GM12873 (cell line): ENCODE results near the gene CYP4F3.

Source experiments
- TF ChIP-seq, protein P1 (sequence below): IDR thresholded peaks from 2 replicates; pipeline ENCODE4 v1.5.1; 2012; ENCODE audit warnings: low read depth, mild to moderate bottlenecking, moderate library complexity, low read length, control low read depth; ENCODE audit not compliant: insufficient read depth; ENCODE audit errors: missing control alignments

The CYP4F3 gene

DNA sequence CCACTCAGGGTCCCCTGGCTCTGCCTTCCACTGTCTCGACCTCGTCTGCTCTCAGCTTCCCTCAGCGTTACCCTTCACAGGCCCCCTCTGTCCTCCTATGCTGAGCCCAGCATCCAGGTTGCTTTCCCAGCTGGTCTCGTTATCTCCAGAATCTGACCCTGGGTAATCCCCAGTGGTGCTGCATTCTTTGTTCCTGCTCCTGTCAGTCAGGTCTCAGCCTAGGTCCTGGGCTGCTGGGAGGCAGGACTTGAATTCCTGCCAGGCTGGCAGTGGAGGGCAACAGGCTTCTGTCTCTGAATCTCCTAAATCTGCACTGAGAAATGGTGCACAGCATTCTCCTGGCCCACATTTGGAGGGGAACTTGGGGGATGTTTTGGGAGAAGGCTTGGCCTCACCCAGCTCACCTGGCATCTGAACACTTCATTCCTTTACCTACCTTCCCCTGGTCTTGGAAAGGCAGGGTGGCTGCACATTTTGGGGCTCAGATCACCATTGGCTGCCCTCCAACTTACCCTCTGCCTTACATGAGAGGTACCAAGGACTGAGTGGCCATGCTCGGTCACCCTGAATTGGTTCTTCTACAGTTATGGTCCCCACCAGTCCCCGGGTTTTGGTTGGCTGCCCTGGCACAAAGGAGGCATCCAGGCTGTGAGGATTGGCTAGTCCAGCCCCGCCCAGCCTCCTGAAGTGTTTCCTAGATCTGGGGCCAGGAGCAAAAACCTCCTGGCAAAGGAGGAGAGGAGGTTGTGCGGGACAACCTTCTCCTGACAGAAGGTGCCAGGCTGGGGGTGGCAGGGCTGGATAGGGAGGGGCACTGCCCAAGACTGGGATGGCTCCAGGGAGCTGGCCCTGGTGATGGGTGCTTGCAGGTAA lies 26.0 kb upstream of the CYP4F3 start, which contains the start of gene CYP4F8:
Gene CYP4F8 (plus strand): TSS at position 712 of the 873 bp plus-strand sequence. CDS start 399 bp downstream, outside the sequence.
- TF ChIP-seq, protein P1, sequence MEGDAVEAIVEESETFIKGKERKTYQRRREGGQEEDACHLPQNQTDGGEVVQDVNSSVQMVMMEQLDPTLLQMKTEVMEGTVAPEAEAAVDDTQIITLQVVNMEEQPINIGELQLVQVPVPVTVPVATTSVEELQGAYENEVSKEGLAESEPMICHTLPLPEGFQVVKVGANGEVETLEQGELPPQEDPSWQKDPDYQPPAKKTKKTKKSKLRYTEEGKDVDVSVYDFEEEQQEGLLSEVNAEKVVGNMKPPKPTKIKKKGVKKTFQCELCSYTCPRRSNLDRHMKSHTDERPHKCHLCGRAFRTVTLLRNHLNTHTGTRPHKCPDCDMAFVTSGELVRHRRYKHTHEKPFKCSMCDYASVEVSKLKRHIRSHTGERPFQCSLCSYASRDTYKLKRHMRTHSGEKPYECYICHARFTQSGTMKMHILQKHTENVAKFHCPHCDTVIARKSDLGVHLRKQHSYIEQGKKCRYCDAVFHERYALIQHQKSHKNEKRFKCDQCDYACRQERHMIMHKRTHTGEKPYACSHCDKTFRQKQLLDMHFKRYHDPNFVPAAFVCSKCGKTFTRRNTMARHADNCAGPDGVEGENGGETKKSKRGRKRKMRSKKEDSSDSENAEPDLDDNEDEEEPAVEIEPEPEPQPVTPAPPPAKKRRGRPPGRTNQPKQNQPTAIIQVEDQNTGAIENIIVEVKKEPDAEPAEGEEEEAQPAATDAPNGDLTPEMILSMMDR, result no peak

DNA sequence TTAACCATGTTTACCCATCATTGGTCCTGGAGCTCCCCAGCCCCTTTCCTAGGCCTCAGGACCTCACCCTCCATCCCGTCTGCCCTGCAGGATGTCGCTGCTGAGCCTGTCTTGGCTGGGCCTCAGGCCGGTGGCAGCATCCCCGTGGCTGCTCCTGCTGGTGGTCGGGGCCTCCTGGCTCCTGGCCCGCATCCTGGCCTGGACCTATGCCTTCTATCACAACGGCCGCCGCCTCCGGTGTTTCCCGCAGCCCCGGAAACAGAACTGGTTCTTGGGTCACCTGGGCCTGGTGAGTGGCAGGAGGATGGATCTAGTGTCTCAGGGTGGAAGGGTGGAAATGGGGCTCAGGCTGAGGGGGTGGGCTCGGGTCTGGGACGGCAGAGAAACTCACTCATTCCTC lies 25.2 kb upstream of the CYP4F3 start:
- TF ChIP-seq, protein P1, result no peak

DNA sequence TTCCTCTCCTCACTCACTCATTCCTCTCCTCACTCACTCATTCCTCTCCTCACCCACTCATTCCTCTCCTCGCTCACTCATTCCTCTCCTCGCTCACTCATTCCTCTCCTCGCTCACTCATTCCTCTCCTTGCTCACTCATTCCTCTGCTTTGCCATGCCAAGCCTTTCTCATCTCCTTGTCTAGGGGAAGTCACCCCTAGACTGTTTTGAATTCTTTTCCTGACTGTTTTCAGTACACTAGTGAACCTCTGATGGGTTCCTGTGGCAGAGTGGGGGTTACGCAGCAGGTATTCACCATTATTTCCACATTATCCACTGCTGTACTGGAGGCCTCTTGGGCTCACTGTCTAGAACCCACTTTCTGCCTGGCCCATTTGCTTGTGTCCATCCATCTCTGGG lies 24.5 kb upstream of the CYP4F3 start:
- TF ChIP-seq, protein P1, result no peak

DNA sequence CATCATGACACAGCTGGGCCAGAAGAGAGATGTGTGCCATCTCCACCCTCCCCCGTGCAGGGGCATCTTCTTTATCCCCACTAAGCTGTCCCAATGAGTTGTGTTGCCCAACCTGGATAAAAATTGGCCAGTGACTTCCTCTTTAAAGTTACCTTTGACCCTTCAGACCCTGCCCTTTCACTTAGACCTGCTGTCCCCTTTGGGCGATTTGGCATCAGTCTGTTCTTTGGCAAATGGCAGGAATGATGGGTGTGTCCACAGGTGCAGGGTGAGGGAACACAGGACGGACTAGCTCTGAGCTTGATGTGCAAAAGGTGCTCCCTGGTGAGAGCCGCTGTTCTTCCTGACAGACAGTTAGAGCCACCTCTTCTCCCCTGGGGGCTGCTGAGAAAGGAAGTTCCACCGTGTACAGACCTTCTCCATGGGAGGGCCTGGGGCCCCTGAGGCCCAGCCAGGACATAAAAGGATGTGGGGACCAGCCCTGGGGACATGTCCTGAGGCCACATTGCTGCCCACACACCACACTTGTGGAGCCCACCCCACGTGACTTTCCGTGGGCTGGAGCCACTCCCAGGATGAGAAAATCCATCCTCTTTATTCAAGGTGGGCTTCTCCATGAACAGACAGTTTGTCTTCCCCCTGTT lies 23.9 kb upstream of the CYP4F3 start:
- TF ChIP-seq, protein P1, result no peak

DNA sequence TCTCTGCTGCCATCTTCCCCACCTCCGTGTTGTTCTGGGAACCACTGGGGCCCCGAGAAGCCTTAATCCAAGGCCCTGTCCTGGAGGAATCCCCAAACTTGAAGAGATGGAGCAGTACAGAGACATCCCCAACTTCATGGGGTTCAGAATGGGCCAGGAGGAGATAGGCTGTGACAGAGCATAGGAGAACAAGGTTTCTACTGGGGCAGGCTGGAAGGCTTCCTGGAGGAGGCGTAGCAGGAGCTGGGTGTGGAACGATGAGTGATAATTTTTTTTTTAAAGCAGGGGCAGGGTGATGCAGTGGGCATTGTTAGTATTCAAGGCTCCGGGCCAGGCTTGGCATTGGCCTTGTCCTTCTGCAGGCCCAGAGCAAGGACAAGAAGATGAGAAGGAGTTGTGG lies 22.4 kb upstream of the CYP4F3 start:
- TF ChIP-seq, protein P1, result no peak

DNA sequence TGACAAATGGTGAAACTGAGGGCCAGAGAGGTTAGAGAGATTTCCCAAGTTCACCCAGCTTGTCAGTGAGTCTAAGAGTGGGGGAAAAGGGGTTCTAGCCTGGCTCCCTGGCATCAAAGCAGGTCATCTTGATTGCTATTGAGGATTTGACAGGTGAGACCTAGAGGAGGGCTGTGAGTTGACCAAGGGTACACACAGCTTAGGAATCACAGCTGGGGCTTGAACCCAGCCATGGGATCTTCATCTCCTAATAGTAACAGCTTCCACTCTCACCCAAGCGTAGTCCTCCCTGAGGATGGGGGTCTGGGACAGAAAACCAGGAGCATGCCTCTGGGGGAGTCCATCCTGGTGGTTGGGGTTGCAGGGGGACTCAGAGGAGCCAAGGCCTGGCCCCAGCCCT lies 18.9 kb upstream of the CYP4F3 start:
- TF ChIP-seq, protein P1, result no peak

DNA sequence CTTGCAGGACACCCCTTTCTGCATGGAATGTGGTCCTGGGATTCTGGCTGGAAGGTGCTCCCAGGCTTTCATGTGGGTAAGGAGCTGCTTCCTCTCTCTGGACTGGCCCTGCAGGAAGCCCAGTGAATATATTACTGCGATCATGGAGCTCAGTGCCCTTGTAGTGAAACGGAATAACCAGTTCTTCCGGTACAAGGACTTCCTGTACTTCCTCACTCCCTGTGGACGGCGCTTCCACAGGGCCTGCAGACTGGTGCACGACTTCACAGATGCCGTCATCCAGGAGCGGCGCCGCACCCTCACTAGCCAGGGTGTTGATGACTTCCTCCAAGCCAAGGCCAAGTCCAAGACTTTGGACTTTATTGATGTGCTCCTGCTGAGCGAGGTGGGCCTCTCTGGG lies 17.7 kb upstream of the CYP4F3 start:
- TF ChIP-seq, protein P1, result no peak
